HG02852 (cell line): Measurements from ENCODE around the gene COL4A2.

Experiments
- ATAC-seq: cut with Tn5 transposase; IDR thresholded peaks from one replicate; pipeline ENCODE4 v1.9.1; 2021; ENCODE audit warnings: mild to moderate bottlenecking, moderate library complexity; ENCODE audit not compliant: unreplicated experiment

Gene COL4A2

DNA sequence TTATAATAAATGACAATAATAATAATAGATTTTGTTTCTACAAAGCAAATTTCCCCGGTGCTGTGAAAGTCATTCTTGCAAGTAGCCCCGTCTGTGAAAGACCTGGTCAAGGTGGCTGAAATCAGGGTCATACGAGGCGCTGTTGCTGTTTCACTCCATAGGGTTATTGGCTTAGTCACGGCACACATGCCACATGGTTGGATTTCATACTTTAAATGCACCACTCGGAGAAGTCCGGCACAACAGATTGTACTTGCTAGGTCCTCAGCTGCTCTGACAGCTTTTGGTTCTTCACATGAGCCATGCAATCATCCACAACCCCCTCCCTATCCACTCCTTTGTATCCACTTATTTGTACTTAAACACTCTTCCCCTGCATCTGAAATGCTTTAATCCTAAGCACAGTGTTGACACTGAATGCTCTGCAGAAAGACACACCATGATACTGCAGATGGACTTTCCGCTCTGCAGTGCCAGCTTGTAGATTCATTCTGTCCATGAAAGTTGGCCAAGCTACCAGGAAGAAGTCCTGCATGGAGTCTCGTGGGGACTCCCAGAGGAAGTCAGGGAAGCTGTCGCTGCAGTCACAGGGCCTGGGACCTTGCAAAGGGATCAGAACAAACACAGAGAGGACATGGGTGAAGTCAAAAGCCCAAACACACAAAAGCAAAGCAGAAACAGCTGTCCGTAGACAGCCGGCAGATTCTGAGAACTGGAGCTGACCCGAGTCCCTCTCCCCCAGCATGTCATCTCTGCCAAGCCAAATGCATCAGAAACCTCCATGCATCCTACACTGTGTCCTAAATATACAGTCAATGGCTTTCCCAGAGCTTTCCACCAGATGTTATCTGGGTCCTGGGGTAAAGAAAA, 124.6 kb downstream of the COL4A2 start:
- no peak for ATAC-seq

GRCh38 chr13:110432522-110432921, 125.4 kb downstream of the COL4A2 start:
- no peak for ATAC-seq

GRCh38 chr13:110433014-110433413, 125.9 kb downstream of the COL4A2 start:
- no peak for ATAC-seq

- ATAC-seq, result no peak
These were observed 127.5 kb downstream of the COL4A2 start for GRCh38 chr13:110434629-110435028.

DNA sequence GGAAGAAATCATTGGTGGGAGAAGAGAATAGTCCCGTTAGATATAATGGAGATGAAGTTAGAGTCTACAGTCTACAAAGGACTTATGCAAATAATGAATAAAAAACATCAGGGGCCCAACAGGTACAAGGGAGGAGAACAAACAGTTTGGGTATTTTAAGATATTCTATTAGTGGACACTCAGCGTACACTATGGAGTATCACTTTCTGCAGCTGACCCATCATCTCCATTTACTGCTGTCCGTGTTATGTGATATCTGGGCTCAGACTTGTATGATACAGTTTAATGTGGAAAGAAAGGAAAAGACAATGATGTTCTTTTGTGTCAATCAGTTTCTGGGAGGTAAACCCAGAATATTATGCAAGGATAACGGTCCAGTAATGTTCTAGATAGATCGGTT, 128.2 kb downstream of the COL4A2 start:
- no peak for ATAC-seq

DNA sequence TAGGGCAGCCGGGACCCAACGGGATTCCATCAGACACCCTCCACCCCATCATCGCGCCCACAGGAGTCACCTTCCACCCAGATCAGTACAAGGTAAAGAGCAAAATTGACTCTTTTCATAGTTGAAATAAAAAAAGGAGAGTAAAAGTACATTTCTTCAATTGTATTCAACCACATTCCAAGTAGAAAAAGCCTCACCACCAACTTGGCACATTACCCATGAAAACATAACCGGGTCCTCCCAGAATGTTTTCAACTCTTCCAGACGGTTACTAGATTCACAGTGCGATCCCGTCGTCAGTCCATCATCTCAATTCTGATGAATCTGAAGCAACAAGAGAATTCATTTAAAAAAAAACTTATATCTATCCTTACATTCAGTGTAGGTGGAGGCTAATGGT, 129.2 kb downstream of the COL4A2 start:
- no peak for ATAC-seq

GRCh38 chr13:110436786-110437370, 129.8 kb downstream of the COL4A2 start:
- no peak for ATAC-seq

DNA sequence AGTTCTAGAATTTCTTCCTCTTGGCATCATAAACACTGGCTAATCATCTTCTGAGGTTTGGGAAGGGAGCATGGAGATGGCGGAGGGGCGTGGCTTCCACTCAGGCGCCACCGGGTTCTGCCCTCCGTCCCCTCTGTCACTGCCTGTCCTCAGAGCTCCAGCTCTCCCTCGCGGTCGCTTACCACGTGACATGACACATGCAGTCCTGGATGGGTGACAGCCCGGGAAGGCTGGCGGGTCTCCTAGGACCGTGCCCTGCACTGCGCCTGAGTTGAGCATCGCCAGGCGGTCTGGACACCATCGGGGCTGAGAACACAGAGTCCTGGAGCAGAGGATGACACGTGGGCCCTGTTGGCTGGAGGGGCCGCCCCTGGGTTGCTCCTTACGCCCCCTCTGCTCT, 131.1 kb downstream of the COL4A2 start:
- no peak for ATAC-seq

- no peak for ATAC-seq
These were observed 131.7 kb downstream of the COL4A2 start for GRCh38 chr13:110438776-110439175.

DNA sequence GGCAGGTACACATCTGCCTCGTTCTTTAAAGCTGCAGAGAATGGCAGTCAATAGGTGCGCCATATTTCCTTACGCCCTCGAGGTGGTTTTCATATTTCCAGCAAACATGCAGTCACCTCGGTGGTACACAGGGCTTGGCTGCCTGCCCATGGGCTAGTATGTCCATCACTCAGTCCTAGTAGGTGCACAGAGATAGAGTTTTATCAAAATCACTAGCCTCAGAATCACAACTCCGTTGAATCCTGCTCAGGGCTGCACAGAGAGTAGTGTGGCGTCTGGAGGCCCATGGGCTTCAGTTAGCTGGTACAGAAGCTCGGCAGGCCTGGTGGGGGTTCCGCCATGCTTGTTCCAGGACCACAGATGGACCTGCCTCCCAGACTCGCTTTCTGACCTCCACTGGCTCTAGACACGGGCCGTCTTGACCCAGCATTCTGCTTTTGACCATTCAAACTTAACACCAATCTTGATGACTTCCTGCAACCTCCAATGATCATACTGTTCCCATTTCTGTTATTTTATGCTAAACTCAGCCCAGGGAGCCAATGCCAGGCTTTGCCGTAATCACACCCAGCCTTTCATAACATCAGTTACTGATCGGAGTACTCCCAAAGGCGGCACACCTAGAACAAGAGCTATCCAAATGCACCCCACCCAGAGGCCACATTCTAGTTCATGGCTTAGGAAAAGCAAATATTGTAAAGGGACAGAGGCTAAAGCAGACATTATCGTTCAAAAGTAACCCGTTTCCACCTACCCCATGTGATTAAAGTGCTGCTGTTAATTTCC, 134.1 kb downstream of the COL4A2 start:
- ATAC-seq, result no peak

- ATAC-seq, result no peak
These were observed 136.0 kb downstream of the COL4A2 start for GRCh38 chr13:110442930-110443621.

DNA sequence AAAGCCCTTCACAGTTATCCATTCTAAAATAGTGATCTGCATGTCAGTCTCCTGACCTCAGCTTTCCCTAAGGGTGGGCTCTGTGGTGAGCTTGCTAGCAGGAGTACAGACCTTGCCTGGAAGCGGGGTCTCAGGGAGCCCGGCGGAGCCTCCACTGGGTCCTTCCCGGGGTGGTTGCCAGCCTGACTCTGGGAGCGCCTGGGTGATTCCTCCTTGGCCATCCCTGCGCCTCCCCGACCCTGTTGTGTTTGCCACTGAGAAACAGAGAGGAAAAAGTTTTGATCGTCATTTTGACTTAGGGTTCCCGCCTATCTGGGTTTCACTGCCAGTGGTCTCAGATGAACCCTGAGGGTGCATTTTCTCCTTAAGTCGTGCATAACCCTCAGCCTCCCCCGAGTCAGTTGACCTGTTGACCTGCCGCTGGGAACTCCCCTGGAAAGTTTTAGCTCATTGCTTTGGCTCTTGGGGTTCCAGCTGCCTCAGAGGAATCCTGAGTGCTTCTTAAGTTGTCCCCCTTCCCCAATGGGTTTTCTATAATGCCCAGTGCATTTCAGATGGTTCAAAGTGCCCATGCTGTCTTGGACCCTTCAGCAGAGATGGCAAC, 136.6 kb downstream of the COL4A2 start:
- ATAC-seq, result peak; percentile 30

DNA sequence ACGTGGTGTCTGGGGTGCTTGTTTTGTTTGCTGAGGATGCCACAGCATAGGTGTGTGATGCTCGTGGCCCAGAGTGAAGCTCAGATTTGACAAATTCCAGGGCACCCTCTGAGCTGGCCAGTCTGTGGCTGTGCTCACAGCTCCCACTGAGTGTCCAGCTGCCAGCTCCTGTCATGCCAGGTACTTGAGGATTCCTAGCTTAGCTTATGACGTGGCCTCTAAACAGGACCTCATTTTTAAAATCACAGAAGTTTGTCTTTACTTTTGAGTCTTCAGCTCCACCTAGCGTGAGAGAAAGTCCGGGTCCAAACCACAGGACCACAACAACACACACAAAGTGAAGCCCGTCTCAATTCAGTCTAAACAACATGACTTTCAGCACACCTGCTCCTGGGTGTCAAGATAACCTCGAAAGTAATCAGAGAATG, 137.2 kb downstream of the COL4A2 start:
- peak; percentile 54 for ATAC-seq

DNA sequence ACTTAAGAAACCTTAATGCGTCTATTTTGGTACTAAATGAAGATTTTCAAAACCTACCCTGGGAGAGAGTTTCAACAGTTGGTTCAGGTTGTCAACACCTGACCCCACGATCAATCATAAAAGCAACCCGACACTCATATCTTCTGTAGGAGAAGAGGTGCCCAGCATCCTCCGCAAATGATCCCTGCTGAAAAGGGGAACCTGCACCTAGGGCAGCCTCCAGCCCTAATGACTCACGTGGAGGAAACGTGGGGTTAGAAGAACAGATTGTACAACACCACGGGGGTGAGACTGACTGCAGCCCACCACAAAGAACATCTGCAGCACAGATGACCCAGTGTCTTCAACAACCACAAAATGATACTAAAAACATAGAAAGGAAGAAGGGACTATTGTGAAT, 138.1 kb downstream of the COL4A2 start:
- ATAC-seq, result peak; percentile 49

DNA sequence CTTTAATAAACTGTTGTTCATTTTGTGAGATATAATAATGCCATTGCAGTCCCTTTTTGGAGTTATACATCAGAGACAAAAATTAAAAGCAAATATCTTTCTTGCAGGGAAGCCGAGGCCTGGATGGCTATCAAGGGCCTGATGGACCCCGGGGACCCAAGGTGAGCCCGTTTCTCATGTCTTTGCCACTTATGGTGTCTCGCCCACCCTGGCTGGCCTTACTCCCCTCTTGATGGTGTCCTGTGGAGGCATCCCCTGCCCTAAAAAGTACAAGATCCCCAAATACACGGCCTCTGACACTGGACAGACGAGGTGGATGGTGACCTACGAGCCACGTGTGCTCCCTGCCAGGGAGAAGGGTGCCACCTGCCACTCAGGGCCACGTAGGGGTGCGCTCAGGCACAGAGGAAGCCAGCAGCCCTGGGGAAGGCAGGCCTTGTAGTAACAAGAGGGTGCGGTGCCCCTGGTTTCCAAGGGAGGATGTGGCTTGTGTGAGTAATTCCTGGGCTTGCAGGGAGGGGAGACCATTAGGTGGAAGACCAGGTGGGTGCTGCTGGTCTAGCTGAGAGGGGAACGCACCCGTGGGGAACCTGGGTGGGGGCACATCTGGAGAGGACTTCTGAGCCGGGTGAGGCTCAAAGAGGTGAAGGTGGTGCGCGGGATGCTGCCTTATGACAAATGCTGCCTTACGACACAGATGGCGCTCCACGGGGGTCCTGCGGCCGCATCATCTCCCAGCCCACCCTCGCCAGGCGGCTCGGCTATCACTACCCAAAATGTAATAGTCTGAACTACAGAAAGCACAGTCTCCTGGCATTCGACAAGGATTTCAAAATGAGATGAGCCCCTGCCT, 138.9 kb downstream of the COL4A2 start:
- ATAC-seq, result no peak

GRCh38 chr13:110446575-110446890, 139.4 kb downstream of the COL4A2 start:
- no peak for ATAC-seq

- ATAC-seq, result peak; percentile 38
These were observed 140.0 kb downstream of the COL4A2 start for GRCh38 chr13:110447058-110447511.

DNA sequence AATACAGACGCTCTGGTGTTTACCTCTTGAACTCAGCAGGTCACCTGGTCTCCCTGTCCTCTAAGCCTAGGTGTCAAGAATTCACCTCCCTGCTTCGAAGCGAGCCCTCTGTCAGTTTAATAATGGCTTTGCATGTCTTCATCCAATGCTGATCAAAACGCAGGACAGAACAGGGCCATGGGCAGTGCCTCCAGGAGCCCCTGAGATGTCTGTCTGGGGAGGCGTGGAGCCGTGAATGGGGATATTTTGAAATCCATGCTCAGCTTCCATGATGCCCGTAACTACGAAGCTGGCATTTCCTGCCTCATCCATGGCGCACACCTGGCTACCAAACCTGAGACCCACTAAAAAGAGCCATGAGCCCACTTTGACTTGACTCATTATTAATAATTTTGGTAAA, 140.7 kb downstream of the COL4A2 start:
- no peak for ATAC-seq

- no peak for ATAC-seq
These were observed 141.1 kb downstream of the COL4A2 start for GRCh38 chr13:110448230-110448629.

DNA sequence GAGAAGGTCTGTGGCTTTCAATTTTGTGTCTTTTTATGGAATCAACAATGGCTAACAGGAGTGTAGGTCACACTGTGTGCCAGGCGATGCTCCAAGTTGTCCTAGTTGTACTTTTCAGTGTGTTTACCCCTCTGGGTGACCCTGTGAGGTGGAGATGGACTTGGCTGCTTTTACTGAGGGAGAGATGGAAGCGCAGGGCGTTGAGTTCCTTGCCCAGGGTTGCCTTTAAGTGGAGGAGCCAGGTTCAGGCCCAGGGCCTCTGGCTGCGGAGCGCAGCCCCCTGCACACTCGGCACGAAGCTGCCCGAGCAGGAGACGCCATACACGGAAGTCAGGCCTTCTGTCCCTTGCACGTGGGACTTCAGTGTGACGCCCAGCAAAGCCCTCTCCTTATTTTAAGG, 141.6 kb downstream of the COL4A2 start:
- no peak for ATAC-seq
